ENCODE results near the gene ZCWPW1.
"Not testable (repeated sequence)": the region's sequence is repeated elsewhere in the genome, so short reads cannot be mapped to it uniquely, and the experiment has no call there.

ZCWPW1 gene

DNA sequence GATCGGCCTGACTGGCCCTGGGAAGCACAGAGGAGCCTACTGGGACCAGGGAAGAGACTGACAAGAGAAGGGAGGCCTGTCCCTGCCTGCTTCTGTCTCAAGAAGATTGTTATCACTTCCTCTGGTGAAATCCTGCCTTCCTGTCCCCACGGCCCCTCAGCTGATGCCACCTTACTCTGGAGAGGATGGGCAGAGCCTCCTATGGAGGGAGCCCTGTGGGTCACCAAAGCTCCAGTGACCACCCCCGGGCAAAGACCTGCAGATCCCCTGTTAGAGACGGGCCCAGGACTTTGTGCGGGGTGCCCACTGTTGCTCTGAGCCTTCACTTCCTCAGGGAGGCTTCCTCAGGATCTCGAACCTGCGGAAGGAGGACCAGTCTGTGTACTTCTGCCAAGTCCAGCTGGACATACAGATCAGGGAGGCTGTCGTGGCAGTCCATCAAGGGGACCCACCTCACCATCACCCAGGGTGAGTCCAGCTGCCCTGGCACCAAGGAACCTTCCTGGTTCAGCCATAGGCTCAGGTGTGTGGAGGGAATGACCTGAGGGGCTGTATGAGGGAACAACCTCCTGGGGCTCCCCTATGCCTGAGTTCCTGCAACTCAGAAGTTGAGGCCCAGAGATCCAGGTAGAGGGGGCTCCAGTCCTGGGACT, 72.0 kb downstream of the ZCWPW1 start:
- no peak for DNase-seq

DNA sequence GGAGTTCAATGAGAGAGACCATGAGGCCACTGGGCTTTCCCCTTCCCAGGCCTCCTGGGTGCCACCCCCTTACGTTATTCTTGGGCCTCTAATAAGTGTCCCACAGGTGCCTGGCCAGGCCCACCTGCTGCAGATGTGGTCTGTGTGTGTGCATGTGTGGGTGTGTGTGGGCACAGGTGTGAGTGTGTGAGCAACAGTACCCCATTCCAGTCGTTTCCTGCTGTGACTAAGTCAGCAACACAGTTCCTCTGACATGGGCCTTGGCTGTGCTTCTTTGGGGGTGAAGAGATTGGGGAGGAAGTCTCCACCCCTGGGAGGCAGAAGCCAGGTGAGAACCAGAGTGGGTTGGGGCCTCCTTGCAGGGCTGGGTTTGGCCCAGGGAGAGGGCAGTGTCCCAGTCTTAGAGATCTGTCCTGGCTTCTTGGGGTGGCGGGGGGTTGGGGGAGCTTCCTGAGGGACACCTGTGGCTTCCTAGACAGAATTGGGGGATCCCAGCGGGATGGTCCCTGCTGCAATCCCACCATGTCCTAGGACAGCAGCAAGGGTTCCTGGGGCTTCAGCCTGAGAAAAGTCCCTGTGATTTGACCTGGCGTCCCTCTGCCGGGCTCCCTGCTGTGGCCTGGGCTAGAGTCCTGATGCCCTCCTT, 74.7 kb downstream of the ZCWPW1 start:
- DNase-seq = no peak

DNA sequence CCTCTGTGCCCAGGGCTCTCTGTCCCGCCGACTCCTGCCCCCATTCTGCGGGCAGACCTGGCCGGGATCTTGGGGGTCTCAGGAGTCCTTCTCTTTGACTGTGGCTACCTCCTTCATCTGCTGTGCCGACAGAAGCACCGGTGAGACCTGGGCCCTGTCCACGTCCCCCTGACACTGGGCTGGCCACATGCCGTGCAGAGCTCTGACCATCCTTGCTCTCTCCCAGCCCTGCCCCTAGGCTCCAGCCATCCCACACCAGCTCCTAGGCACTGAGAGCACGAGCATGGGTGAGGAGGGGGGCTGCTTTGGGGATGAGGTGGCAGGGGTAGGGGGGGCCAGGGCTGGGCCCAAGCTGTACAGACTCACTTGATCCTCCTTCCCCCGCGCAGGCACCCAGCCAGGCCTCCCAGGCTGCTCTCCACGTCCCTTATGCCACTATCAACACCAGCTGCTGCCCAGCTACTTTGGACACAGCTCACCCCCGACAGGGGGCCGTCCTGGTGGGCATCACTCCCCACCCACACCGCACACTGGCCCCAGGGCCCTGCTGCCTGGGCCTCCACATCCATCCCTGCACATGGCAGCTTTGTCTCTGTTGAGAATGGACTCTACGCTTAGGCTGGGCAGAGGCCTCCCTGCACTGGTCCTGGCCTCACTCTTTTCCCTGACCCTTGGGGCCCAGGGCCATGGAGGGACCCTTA, 75.4 kb downstream of the ZCWPW1 start:
- DNase-seq = no peak

DNA sequence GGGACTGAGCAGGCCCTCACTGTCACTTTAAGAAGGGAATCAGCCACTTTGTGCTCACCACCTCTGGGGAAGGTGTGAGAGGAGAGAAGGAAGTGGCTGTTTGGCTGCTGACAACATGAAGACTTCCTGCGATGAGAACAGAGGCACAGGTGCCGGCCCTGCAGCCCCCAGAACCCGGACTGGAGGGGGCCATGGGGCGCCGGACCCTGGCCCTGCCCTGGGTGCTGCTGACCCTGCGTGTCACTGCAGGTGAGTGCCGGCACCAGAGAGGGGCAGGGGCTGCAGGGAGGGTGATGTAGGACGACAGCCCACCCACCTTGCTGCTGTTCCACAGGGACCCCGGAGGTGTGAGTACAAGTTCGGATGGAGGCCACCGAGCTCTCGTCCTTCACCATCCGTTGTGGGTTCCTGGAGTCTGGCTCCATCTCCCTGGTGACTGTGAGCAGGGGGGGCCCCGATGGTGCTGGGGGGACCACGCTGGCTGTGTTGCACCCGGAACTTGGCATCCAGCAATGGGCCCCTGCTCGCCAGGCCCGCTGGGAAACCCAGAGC, 76.2 kb downstream of the ZCWPW1 start:
- not testable (repeated sequence) for DNase-seq

DNA sequence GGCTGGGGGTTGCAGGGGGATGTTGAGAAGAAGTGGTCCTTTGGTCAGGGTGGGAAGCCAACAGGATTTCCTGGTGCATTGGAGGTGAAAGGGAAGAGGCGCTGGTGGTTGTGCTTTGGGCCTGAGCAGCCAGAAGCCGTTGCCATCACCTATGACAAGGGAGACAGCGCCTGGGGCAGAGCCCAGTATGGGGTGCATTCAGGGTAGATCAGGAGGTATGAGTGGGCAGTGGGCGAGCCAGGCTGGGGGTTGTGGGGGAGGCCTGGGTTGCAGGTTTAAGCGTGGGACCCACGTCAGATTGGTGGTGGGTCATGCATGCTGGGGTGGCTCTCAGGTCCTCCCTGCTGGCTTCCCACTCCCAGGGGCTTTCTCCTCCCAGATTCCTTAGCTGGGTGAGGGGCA, 76.8 kb downstream of the ZCWPW1 start:
- no peak for DNase-seq
